Measurements from ENCODE around the gene INS. TPM values are rescaled to one million over a fixed set of nuclear protein-coding genes. Genes with fewer than 3 reads are reported as not detected.

INS gene
- total RNA-seq, 4 donors from 2014 or later = not detected

GRCh38 chr11:2120359-2121100 is 40.5 kb downstream of the INS start:
- Histone ChIP-seq H3K36me3 (no peaks in the 10 kb centered on the region), H3K4me1 (no peaks in the 10 kb centered on the region), H3K27me3 (peaks cover 0 to 55% (median 4%) of the 10 kb centered on the region in 4 donors), H3K4me3 (no peak overlapping the region), H3K9me3 (peaks cover 0 to 21% (median 13%) of the 10 kb centered on the region in 4 donors), H3K27ac (replicated peaks in 1 of 4) (no peak overlapping the region)
- WGBS = 76% methylated on average over 12 of the region's 23 CpGs
- intact Hi-C loops (cut with DNase I) = no loop called here
- no peak for DNase-seq (ENCODE audit: extremely low spot score)
- TF ChIP-seq CTCF (IDR thresholded peaks at IDR 0.05) (no peak), POLR2A (IDR thresholded peaks at IDR 0.05; ENCODE audit: low read depth) (no peak), POLR2AphosphoS5 (IDR thresholded peaks at IDR 0.05) (no peak), EP300 (IDR thresholded peaks at IDR 0.05) (no peak)

GRCh38 chr11:2118677-2119076 is 42.3 kb downstream of the INS start:
- H3K27ac ChIP-seq (replicated peaks in 1 of 4) = no peak overlapping the region
- no peaks in the 10 kb centered on the region for H3K4me1 ChIP-seq
- peaks cover 0 to 21% (median 13%) of the 10 kb centered on the region in 4 donors for H3K9me3 ChIP-seq
- WGBS = 80% methylated on average over 4 of the region's 4 CpGs
- H3K27me3 ChIP-seq = peaks cover 0 to 55% (median 4%) of the 10 kb centered on the region in 4 donors
- no peaks in the 10 kb centered on the region for H3K36me3 ChIP-seq
- no peak overlapping the region for H3K4me3 ChIP-seq
- no peak for TF ChIP-seq CTCF (IDR thresholded peaks at IDR 0.05)
- no peak for TF ChIP-seq EP300 (IDR thresholded peaks at IDR 0.05)
- no peak for TF ChIP-seq POLR2AphosphoS5 (IDR thresholded peaks at IDR 0.05)
- no peak for TF ChIP-seq POLR2A (IDR thresholded peaks at IDR 0.05; ENCODE audit: low read depth)
- intact Hi-C loops (cut with DNase I) = no loop called here
- DNase-seq (ENCODE audit: extremely low spot score) = no peak

- Histone ChIP-seq H3K4me1 (no peaks in the 10 kb centered on the region), H3K27ac (replicated peaks in 1 of 4) (no peak overlapping the region), H3K9me3 (peaks cover 0 to 21% (median 13%) of the 10 kb centered on the region in 4 donors), H3K36me3 (no peaks in the 10 kb centered on the region), H3K27me3 (peaks cover 0 to 35% (median 0%) of the 10 kb centered on the region in 4 donors), H3K4me3 (no peak overlapping the region)
- WGBS = 85% methylated on average over 1 of the region's 1 CpG
- no peak for DNase-seq (ENCODE audit: extremely low spot score)
- intact Hi-C loops (cut with DNase I) = no loop called here
- TF ChIP-seq CTCF (IDR thresholded peaks at IDR 0.05) (no peak), EP300 (IDR thresholded peaks at IDR 0.05) (no peak), POLR2AphosphoS5 (IDR thresholded peaks at IDR 0.05) (no peak), POLR2A (IDR thresholded peaks at IDR 0.05; ENCODE audit: low read depth) (no peak)
Observed at GRCh38 chr11:2116680-2117079, 44.3 kb downstream of the INS start.

GRCh38 chr11:2115308-2115707 is 45.7 kb downstream of the INS start:
- WGBS = 92% methylated on average over 7 of the region's 12 CpGs
- Histone ChIP-seq H3K4me1 (no peaks in the 10 kb centered on the region), H3K36me3 (no peaks in the 10 kb centered on the region), H3K9me3 (peaks cover 0 to 21% (median 13%) of the 10 kb centered on the region in 4 donors), H3K27ac (replicated peaks in 1 of 4) (no peak overlapping the region), H3K27me3 (peaks cover 0 to 21% (median 0%) of the 10 kb centered on the region in 4 donors), H3K4me3 (no peak overlapping the region)
- intact Hi-C loops (cut with DNase I) = no loop called here
- DNase-seq (ENCODE audit: extremely low spot score) = no peak
- TF ChIP-seq EP300 (IDR thresholded peaks at IDR 0.05) = no peak

GRCh38 chr11:2114430-2115241 is 46.4 kb downstream of the INS start:
- intact Hi-C loops (cut with DNase I) = no loop called here
- Histone ChIP-seq H3K4me1 (peaks cover 0 to 3% (median 1%) of the 10 kb centered on the region in 4 donors), H3K36me3 (no peaks in the 10 kb centered on the region), H3K9me3 (peaks cover 0 to 21% (median 13%) of the 10 kb centered on the region in 4 donors), H3K4me3 (no peak overlapping the region), H3K27ac (replicated peaks in 1 of 4) (no peak overlapping the region), H3K27me3 (peaks cover 0 to 19% (median 0%) of the 10 kb centered on the region in 4 donors)
- TF ChIP-seq POLR2A (IDR thresholded peaks at IDR 0.05; ENCODE audit: low read depth) = no peak
- no peak for TF ChIP-seq POLR2AphosphoS5 (IDR thresholded peaks at IDR 0.05)
- no peak for TF ChIP-seq CTCF (IDR thresholded peaks at IDR 0.05)
- no peak for TF ChIP-seq EP300 (IDR thresholded peaks at IDR 0.05)
- no peak for DNase-seq (ENCODE audit: extremely low spot score)
- WGBS = 86% methylated on average over 19 of the region's 32 CpGs

Measured in esophagus muscularis mucosa (tissue), 4 donors.